ENCODE measurements around the gene GPR176.

- TF ChIP-seq POLR2A (IDR thresholded peaks at IDR 0.05) (no peak), CTCF (IDR thresholded peaks at IDR 0.05) (no peak)
Measured at GRCh38 chr15:39761006-39761405, 159.1 kb downstream of the GPR176 start.

All from ovary (tissue), 3 donors.